NCI-H82 treated with DMSO at 0.1 percent for 48 hours (cell line): Measurements from ENCODE around the gene ARHGEF4.

Source experiments
- DNase-seq: peaks from one replicate; lab custom pipeline; 2025; ENCODE audit not compliant: unreplicated experiment; lab: John Stamatoyannopoulos, UW

Gene ARHGEF4

GRCh38 chr2:131006561-131006960 lies 169.8 kb downstream of the ARHGEF4 start:
- no peak for DNase-seq

GRCh38 chr2:131008967-131009366 lies 172.3 kb downstream of the ARHGEF4 start:
- DNase-seq = no peak

GRCh38 chr2:131009713-131010475 lies 173.2 kb downstream of the ARHGEF4 start:
- no peak for DNase-seq

GRCh38 chr2:131010566-131010965 lies 173.9 kb downstream of the ARHGEF4 start:
- no peak for DNase-seq

GRCh38 chr2:131011486-131011885 lies 174.8 kb downstream of the ARHGEF4 start:
- DNase-seq = peak; percentile 63

GRCh38 chr2:131014141-131014540 lies 177.4 kb downstream of the ARHGEF4 start:
- no peak for DNase-seq

DNA sequence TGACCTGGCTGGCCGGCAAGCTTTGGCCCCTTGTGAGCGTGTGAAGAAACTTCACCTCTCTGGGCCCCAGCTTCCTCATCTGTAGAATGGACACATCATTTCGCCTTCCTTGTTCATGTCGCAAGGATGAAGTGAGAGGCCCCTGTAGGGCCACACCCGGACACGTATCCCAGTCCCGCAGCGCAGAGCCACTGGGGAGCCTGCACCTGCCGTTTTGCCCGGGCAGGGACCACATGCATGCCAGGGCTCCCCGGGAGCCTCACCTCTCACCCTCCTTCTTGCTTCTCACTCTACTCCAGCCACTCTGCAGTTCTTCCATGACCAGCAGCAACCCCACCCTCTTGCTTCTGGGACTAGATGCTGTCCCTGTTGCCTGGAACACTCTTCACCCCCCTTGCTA lies 179.1 kb downstream of the ARHGEF4 start:
- no peak for DNase-seq

- DNase-seq = no peak
Observed at GRCh38 chr2:131016826-131017741, 180.4 kb downstream of the ARHGEF4 start.

DNA sequence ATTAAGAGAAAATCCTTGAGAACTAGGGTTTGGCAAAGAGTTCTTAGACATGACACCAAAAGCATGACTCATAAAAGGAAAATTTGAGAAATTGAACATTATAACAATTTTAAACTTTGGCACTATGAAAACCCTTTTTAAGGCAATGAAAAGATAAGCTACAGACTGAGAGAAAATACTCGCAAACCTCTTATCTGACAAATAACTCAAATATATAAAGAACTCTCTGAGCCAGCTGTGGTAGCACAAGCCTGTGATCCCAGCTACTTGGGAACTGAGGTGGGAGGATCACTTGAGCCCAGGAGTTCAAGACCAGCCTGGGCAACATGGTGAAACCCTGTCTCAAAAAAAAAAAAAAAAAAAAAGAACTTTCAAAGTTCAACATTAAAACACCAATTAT lies 186.0 kb downstream of the ARHGEF4 start:
- DNase-seq = no peak

- DNase-seq = no peak
Observed at GRCh38 chr2:131023758-131024157, 187.0 kb downstream of the ARHGEF4 start.

DNA sequence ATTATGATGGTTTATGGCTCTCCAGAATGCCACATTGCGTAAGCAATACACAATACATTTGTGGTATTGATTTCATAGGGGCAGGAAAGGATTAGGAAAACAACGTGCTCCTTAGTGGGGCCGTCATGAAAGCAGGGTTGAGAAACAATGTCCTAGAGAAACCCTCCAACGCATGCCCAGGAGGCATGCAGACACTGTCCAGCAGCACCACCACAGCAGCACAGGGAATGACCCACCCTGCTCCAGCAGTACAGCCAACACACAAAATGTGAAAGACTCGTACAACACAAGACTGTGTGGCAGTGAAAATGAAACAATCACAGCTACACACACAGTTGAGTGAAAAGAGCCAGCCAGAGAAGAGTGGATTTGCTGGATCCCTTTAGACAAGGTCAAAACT lies 190.2 kb downstream of the ARHGEF4 start:
- DNase-seq = no peak

- no peak for DNase-seq
Observed at GRCh38 chr2:131027566-131028528, 191.1 kb downstream of the ARHGEF4 start.

DNA sequence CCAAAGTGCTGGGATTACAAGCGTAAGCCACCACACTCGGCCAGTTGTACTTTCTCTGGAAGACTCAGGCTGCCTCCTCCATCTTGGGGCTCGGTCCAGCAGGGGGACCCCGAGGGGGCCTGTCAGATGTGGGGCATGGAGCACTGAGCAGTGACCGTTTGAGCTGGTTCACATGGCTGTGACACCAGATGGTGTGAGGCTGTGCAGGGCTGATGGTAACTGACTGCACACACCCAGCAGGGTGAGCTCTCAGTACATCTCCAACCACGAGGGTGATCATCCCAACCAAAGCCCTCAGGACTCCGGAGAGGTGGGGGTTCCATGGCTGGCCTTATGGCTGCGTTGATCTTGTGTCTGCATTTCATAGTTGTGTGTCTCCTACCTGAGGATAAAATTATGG lies 193.1 kb downstream of the ARHGEF4 start:
- no peak for DNase-seq

- DNase-seq = no peak
Observed at GRCh38 chr2:131030478-131030971, 193.8 kb downstream of the ARHGEF4 start.

DNA sequence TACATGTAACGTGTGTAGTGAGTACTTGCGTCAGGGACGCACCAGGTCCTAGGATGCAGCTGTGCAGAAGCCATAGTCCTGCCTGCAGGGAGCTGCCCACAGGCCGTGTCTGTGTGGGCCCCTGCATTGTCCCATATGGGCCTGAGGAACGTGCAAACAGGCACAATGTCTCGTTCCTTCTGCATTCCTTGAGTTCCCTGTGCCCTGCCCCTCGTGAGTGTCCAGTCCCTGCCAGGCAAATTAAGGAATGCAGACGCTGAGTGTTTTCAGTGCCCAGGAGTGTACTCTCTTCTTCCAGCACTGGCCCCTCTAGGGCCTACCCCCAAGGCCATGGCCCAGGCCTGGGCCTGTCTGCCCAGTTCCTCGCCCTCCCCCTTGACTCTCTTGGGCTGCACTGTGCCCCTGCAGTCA lies 194.7 kb downstream of the ARHGEF4 start:
- no peak for DNase-seq

GRCh38 chr2:131031875-131032274 lies 195.2 kb downstream of the ARHGEF4 start:
- DNase-seq = no peak

DNA sequence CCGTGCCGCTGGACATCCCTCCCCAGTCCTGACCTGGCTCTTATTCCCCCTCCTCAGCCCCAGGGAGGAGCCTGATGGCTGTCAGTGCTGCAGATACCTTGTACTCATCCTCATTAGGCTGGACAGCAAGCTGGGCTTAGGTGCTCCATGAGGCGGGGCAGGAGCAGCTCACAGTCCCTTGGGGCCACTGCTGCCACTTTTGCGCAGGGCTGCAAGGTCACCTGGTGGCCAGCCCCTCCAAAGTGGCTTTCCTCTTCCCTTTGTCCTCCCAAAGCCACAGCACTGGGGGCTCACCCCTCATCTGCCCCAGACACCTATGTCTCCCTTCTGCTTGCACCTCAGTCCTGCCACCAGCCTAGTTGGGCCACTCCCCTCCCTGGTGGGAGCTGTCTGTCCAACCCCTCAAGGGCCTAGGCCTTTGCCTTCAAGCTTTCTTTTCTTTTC lies 195.7 kb downstream of the ARHGEF4 start:
- DNase-seq = no peak

- DNase-seq = no peak
Observed at GRCh38 chr2:131033786-131034121, 197.0 kb downstream of the ARHGEF4 start.

DNA sequence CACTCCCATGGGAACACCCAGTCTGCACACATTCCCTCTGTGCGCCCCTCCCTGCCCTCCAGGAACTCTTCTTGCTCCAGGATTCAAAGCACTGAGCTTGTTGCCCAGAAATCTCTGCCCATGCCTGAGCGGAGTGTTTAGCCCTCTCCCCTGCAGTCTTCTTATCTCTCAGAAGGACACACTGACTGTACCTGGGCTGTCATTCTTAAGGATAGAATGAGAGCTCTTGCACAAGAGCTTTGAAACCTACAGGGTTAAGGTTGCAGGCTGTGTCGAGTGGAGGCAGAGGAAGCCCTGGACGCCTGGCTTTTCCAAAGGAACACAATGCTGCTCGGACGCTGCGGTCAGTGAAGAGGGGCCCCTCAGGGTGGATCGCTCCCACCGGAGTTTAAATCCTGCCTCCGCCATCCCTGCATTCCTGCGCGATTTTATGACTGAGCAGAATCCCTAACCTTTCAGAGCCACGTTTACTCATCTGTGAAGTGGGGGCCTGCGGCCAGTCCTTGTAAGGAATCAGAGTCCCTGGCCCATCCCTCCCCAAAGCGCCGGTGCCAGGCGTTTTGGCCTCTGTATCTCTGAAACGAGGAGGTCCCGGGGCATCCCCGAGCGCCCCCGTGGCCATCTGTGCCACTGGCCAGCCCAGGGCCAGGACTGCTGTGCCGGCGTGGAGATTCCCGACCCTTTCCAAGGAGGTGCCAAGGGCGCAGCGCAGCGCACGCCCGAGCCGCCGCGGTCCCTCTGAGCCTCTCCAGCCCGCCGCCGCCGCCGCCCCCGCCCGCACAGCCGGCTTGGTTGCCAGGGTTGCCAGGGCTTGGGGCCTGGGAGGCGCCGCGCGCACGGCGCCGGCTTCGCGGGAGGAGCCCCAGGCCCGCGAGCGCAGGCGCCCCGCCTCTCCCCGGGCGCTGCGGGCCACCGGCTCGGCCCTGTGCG lies 197.7 kb downstream of the ARHGEF4 start:
- no peak for DNase-seq
